A549 (cell line): ENCODE data around the gene ZNF548. TPM values are rescaled to one million over a fixed set of nuclear protein-coding genes. Genes with fewer than 3 reads are reported as not detected.

ENCODE experiments used
- ATAC-seq, 2 experiments: fragments of 200-7000 bp in 1 of 2; fragments of >200 bp in 1 of 2; cut with Nextera tagmentation in 1 of 2; cut with Tn5 transposase in 1 of 2; 3 replicates each; pipeline versions ENCODE4 v1.8.0 to v1.9.1; 2018 to 2020; ENCODE audit warnings: mild to moderate bottlenecking in 1 of 2, moderate library complexity in 1 of 2
- CTCF ChIA-PET: fragments of 300-600 bp; sonication (Branson Sonifier 250); formaldehyde crosslinking; extraction: SDS; loops from one replicate; lab custom pipeline; 2021; ENCODE audit warnings: antibody characterized with exemption, inconsistent platforms; lab: Yijun Ruan, JAX
- POLR2A ChIA-PET: fragments of 350-600 bp; formaldehyde crosslinking; extraction: SDS; loops from one replicate; lab custom pipeline; 2021; ENCODE audit warnings: antibody characterized with exemption, inconsistent platforms; lab: Yijun Ruan, JAX
- DNase-seq, 2 experiments: peaks; one replicate each; pipeline versions ENCODE4 v3.0.0 to v3.0.0-alpha.2; 2011 to 2016; ENCODE audit warnings: low read depth in 1 of 2, low spot score in 1 of 2
- FAIRE-seq: peaks from 2 replicates; lab custom pipeline; 2011; peaks lifted over from hg19 to GRCh38; lab: Jason Lieb, UNC
- H3K27ac ChIP-seq, 2 experiments: fragments of >200 bp; sonication (Bioruptor Twin); formaldehyde crosslinking; 3 replicates each; pipeline ENCODE4 v1.5.1; 2016 to 2017
- H3K4me1 ChIP-seq: fragments of >200 bp; sonication (Bioruptor Twin); formaldehyde crosslinking; 3 replicates; pipeline ENCODE4 v1.6.1; 2016
- H3K4me2 ChIP-seq: fragments of >200 bp; sonication (Bioruptor Twin); formaldehyde crosslinking; 3 replicates; pipeline ENCODE4 v1.6.1; 2016
- H3K4me3 ChIP-seq: fragments of >200 bp; sonication (Bioruptor Twin); formaldehyde crosslinking; 3 replicates; pipeline ENCODE4 v1.5.1; 2016
- H3K9me3 ChIP-seq: fragments of >200 bp; sonication (Bioruptor Twin); formaldehyde crosslinking; 3 replicates; pipeline ENCODE4 v1.6.1; 2016
- BHLHE40 ChIP-seq: IDR thresholded peaks from 2 replicates; pipeline ENCODE4 v1.6.1; 2012; ENCODE audit warnings: low read depth, low read length, inconsistent platforms
- CEBPB ChIP-seq, 2 experiments: fragments of >200 bp in 1 of 2; sonication (Bioruptor Twin) in 1 of 2; formaldehyde crosslinking in 1 of 2; IDR thresholded peaks; 2 replicates each; pipeline ENCODE4 v1.6.1; 2012 to 2016
- CHD4 ChIP-seq: fragments of 200-600 bp; sonication (generic); IDR thresholded peaks from 2 replicates; pipeline ENCODE4 v1.6.1; 2016; ENCODE audit warnings: antibody characterized with exemption, mild to moderate bottlenecking, borderline replicate concordance
- EHF ChIP-seq: fragments of 250-450 bp; sonication (Bioruptor Pico); IDR thresholded peaks from 2 replicates; pipeline ENCODE4 v1.5.0; 2020; ENCODE audit warnings: mild to moderate bottlenecking
- EP300 ChIP-seq, 2 experiments: fragments of >200 bp; sonication (Bioruptor Twin); formaldehyde crosslinking; IDR thresholded peaks; 2 replicates in 1 of 2; 3 replicates in 1 of 2; pipeline ENCODE4 v1.6.1; 2016 to 2017
- FOSB ChIP-seq: fragments of 250-450 bp; sonication (Bioruptor Pico); IDR thresholded peaks from 2 replicates; pipeline ENCODE4 v1.5.0; 2020; ENCODE audit warnings: mild to moderate bottlenecking, moderate library complexity
- FOXS1 ChIP-seq: fragments of 250-450 bp; sonication (Bioruptor Pico); IDR thresholded peaks from 2 replicates; pipeline ENCODE4 v1.5.0; 2020; ENCODE audit warnings: mild to moderate bottlenecking, moderate library complexity
- GATA3 ChIP-seq: IDR thresholded peaks from 2 replicates; pipeline ENCODE4 v1.6.1; 2012; ENCODE audit warnings: borderline replicate concordance
- HDAC2 ChIP-seq: fragments of 200-600 bp; sonication (generic); IDR thresholded peaks from 2 replicates; pipeline ENCODE4 v1.6.1; 2016
- KDM1A ChIP-seq: fragments of 200-600 bp; sonication (generic); IDR thresholded peaks from 2 replicates; pipeline ENCODE4 v1.6.1; 2016; ENCODE audit warnings: low read depth, mild to moderate bottlenecking
- KDM5A ChIP-seq: fragments of 200-600 bp; sonication (generic); IDR thresholded peaks from 2 replicates; pipeline ENCODE4 v1.6.1; 2016; ENCODE audit warnings: antibody characterized with exemption, mild to moderate bottlenecking
- MAFK ChIP-seq: fragments of 450-650 bp; IDR thresholded peaks from 2 replicates; pipeline ENCODE4 v1.6.1; 2014; ENCODE audit not compliant: partially characterized antibody
- MAZ ChIP-seq: fragments of 150-350 bp; IDR thresholded peaks from 2 replicates; pipeline ENCODE4 v1.6.1; 2014; ENCODE audit warnings: antibody characterized with exemption, low read depth, low read length, borderline replicate concordance
- POLR2A ChIP-seq: IDR thresholded peaks from 2 replicates; pipeline ENCODE4 v1.6.1; 2012; ENCODE audit warnings: mild to moderate bottlenecking, low read length
- POLR2AphosphoS2 ChIP-seq: conservative IDR thresholded peaks from 2 replicates; pipeline ENCODE4 v1.6.1; 2012; ENCODE audit warnings: low read length, improper control_type of control experiment, inconsistent platforms
- RCOR1 ChIP-seq: fragments of 150-350 bp; IDR thresholded peaks from 2 replicates; pipeline ENCODE4 v1.6.1; 2014; ENCODE audit warnings: antibody characterized with exemption, low read length, low read depth
- RFX5 ChIP-seq: fragments of 450-650 bp; IDR thresholded peaks from 2 replicates; pipeline ENCODE4 v1.7.1; 2014; ENCODE audit warnings: antibody characterized with exemption, mild to moderate bottlenecking, moderate library complexity
- TP53 ChIP-seq: fragments of 250-450 bp; sonication (Bioruptor Pico); IDR thresholded peaks from 2 replicates; pipeline ENCODE4 v1.5.0; 2021; ENCODE audit warnings: mild to moderate bottlenecking, moderate library complexity
- WGBS: methylation state at CpG from one replicate; pipeline ENCODE4 v1.1.6; 2017; ENCODE audit errors: missing lambda C conversion rate; 5-methylcytosine and 5-hydroxymethylcytosine counted together
- polyA plus RNA-seq, 4 experiments: library from polyadenylated mRNA; depleted of rRNA in 3 of 4; stranded (reverse); fragments of >200 nt; fragmentation: RNase III in 1 of 4; extraction: RNeasy Plus Mini Kit Qiagen cat#74134 plus additional on column Dnase treatment in 1 of 4; gene quantifications; 2 replicates in 3 of 4; 3 replicates in 1 of 4; pipeline ENCODE4 v1.2.3, GENCODE V29; 2011 to 2017
- TF ChIP-seq, protein P1 (sequence below): fragments of 250-450 bp; sonication (Bioruptor Pico); IDR thresholded peaks from 2 replicates; pipeline ENCODE4 v1.5.0; 2020; ENCODE audit warnings: low read depth, mild to moderate bottlenecking, moderate library complexity
- TF ChIP-seq, protein P2 (sequence below): fragments of 250-450 bp; sonication (Bioruptor Pico); IDR thresholded peaks from 2 replicates; pipeline ENCODE4 v1.5.0; 2021; ENCODE audit warnings: mild to moderate bottlenecking, moderate library complexity, borderline replicate concordance
- TF ChIP-seq, protein P3 (sequence below): fragments of >200 bp; sonication (Bioruptor Twin); formaldehyde crosslinking; IDR thresholded peaks from 2 replicates; pipeline ENCODE4 v1.6.1; 2016
- TF ChIP-seq, protein P4 (sequence below): fragments of >200 bp; sonication (Bioruptor Twin); formaldehyde crosslinking; IDR thresholded peaks from 3 replicates; pipeline ENCODE4 v1.5.1; 2016

Gene ZNF548
- polyA plus RNA-seq, 2 of the 4 experiments (the other 2 are of a cell fraction) = 6.4 to 11.3 TPM

DNA sequence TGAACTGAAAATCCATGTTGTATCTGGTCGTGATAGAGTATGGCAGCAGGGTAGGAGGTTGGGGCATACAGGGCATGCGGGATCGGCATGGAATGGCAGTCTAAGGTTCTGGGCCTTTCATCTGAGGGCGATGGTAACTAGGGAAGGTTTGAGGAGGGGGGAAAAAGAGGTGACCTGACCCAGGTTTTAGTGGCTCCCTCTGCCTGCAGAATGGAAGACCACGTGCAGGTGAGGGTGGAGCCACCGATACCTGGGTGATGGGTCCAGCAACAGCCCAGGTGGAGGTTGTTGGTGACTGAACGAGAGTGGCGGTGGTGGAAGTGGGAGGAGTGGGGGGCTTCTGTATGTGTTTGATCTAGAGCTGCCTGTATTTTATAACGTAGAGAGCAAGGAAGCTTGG lies 49.3 kb downstream of the ZNF548 start (continued):
- no peak for TF ChIP-seq FOXS1 (CRISPR knock-in tag)
- no peak for TF ChIP-seq EP300 (IDR thresholded peaks at IDR 0.05)
- no peak for TF ChIP-seq RCOR1

DNA sequence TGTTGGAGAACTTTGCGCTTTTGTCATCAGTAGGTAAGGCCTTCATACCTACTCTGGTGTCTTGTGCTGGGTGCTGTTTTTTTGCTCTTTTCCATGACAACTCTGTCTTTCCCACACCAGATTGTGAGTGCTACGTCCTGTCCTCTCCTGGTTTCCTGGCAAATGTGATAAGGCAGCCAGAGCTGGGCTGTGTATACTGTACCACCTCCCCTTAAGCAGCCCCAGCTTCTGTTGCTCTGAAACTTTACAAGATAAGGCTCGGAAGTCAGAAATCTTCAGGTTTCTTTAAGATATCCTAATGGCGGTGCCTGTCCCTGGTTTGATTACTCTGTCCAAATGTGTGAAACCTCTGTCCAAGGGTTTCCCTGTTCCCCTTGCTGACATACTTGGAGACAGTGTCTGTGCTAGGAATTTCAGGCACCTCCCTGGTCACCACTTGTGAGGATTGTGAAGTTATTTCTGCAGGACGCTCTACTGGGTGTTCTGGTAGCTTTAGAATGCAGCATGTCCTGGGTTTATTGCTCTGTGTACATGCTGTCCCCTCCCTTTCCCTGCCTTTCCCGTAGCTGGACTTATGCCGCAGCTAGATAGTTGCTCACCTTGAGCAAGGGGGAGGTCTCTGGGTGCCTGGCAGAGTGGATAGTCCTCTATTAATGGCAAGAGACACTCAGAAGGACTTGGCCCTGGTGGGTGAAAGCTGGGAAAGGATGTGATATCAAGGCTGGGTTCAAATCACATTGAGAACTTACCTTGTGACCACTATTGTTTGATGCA lies 52.5 kb downstream of the ZNF548 start:
- H3K9me3 ChIP-seq = peaks cover 96% of the 10 kb centered on the region
- H3K4me3 ChIP-seq = no peak overlapping the region
- no peak overlapping the region for H3K27ac ChIP-seq
- DNase-seq (no peak), FAIRE-seq (no peak), ATAC-seq (no peak)
- no peak overlapping the region for H3K4me2 ChIP-seq
- TF ChIP-seq BHLHE40 (no peak), RFX5 (no peak), KDM5A (no peak), KDM1A (no peak), POLR2A (no peak), TP53 (CRISPR knock-in tag) (no peak), GATA3 (no peak), FOSB (CRISPR knock-in tag) (no peak), MAZ (no peak), EHF (no peak), MAFK (no peak), CEBPB (IDR thresholded peaks at IDR 0.05) (no peak), HDAC2 (no peak), CHD4 (no peak), POLR2AphosphoS2 (no peak)
- TF ChIP-seq, protein P1, sequence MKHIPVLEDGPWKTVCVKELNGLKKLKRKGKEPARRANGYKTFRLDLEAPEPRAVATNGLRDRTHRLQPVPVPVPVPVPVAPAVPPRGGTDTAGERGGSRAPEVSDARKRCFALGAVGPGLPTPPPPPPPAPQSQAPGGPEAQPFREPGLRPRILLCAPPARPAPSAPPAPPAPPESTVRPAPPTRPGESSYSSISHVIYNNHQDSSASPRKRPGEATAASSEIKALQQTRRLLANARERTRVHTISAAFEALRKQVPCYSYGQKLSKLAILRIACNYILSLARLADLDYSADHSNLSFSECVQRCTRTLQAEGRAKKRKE (CRISPR knock-in tag) = no peak
- TF ChIP-seq, protein P2, sequence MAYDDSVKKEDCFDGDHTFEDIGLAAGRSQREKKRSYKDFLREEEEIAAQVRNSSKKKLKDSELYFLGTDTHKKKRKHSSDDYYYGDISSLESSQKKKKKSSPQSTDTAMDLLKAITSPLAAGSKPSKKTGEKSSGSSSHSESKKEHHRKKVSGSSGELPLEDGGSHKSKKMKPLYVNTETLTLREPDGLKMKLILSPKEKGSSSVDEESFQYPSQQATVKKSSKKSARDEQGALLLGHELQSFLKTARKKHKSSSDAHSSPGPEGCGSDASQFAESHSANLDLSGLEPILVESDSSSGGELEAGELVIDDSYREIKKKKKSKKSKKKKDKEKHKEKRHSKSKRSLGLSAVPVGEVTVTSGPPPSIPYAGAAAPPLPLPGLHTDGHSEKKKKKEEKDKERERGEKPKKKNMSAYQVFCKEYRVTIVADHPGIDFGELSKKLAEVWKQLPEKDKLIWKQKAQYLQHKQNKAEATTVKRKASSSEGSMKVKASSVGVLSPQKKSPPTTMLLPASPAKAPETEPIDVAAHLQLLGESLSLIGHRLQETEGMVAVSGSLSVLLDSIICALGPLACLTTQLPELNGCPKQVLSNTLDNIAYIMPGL = no peak
- TF ChIP-seq, protein P3, sequence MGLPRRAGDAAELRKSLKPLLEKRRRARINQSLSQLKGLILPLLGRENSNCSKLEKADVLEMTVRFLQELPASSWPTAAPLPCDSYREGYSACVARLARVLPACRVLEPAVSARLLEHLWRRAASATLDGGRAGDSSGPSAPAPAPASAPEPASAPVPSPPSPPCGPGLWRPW = no peak
- TF ChIP-seq, protein P4, sequence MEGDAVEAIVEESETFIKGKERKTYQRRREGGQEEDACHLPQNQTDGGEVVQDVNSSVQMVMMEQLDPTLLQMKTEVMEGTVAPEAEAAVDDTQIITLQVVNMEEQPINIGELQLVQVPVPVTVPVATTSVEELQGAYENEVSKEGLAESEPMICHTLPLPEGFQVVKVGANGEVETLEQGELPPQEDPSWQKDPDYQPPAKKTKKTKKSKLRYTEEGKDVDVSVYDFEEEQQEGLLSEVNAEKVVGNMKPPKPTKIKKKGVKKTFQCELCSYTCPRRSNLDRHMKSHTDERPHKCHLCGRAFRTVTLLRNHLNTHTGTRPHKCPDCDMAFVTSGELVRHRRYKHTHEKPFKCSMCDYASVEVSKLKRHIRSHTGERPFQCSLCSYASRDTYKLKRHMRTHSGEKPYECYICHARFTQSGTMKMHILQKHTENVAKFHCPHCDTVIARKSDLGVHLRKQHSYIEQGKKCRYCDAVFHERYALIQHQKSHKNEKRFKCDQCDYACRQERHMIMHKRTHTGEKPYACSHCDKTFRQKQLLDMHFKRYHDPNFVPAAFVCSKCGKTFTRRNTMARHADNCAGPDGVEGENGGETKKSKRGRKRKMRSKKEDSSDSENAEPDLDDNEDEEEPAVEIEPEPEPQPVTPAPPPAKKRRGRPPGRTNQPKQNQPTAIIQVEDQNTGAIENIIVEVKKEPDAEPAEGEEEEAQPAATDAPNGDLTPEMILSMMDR = no peak
- WGBS = 93% methylated on average over 6 of the region's 7 CpGs
- ChIA-PET POLR2A (no interaction called here), CTCF (no interaction called here)
- no peaks in the 10 kb centered on the region for H3K4me1 ChIP-seq
